ENCODE data around the gene FGFRL1. TPM values are rescaled to one million over a fixed set of nuclear protein-coding genes. Genes with fewer than 3 reads are reported as not detected.
A peak's percentile ranks its signal among the peaks of the same experiment; 100 is the strongest.

The FGFRL1 gene
- total RNA-seq (32.7 and 40.7 TPM in 2 replicates), polyA plus RNA-seq (18.7 and 22.9 TPM in 2 replicates)

GRCh38 chr4:1011022-1011665 lies at the start of gene FGFRL1:
Gene FGFRL1 (plus strand): TSS chr4:1011626. CDS start chr4:1012486, 860 bp downstream.
- Histone ChIP-seq H3K4me3 (peak within 1 kb of the TSS; percentile 52), H3K27ac (no peak within 1 kb of the TSS), H3K4me1 (ENCODE audit: low read depth) (no peaks in the 10 kb centered on the region), H3K36me3 (no peaks in the 10 kb centered on the region), H3K27me3 (peaks cover 56% of the 10 kb centered on the region), H3K9me3 (ENCODE audit: low read depth) (no peaks in the 10 kb centered on the region)
- no peak for TF ChIP-seq CTCF (IDR thresholded peaks at IDR 0.05; ENCODE audit: low read depth, low read length)
- peak; percentile 94 to 97 for DNase-seq (ENCODE audit: low read depth in 1 of 2, low spot score in 1 of 2)

GRCh38 chr4:962231-963208 lies 48.9 kb upstream of the FGFRL1 start:
- no peaks in the 10 kb centered on the region for H3K36me3 ChIP-seq
- no peak overlapping the region for H3K27ac ChIP-seq
- H3K4me1 ChIP-seq (ENCODE audit: low read depth), result no peaks in the 10 kb centered on the region
- H3K27me3 ChIP-seq, result peaks cover 12% of the 10 kb centered on the region
- no peak for TF ChIP-seq CTCF (IDR thresholded peaks at IDR 0.05; ENCODE audit: low read depth, low read length)
- no peak for DNase-seq (ENCODE audit: low read depth in 1 of 2, low spot score in 1 of 2)
- H3K4me3 ChIP-seq, result no peak overlapping the region
- no peaks in the 10 kb centered on the region for H3K9me3 ChIP-seq (ENCODE audit: low read depth)

- H3K4me1 ChIP-seq (ENCODE audit: low read depth), result no peaks in the 10 kb centered on the region
- H3K27me3 ChIP-seq, result peaks cover 22% of the 10 kb centered on the region
- H3K4me3 ChIP-seq, result no peak overlapping the region
- no peak for TF ChIP-seq CTCF (IDR thresholded peaks at IDR 0.05; ENCODE audit: low read depth, low read length)
- H3K36me3 ChIP-seq, result no peaks in the 10 kb centered on the region
- DNase-seq (ENCODE audit: low read depth in 1 of 2, low spot score in 1 of 2), result no peak
- H3K27ac ChIP-seq, result no peak overlapping the region
- H3K9me3 ChIP-seq (ENCODE audit: low read depth), result no peaks in the 10 kb centered on the region
These were observed 47.9 kb upstream of the FGFRL1 start for GRCh38 chr4:963276-964225.

GRCh38 chr4:964346-965025 lies 46.9 kb upstream of the FGFRL1 start:
- no peak overlapping the region for H3K27ac ChIP-seq
- H3K4me3 ChIP-seq, result no peak overlapping the region
- peaks cover 29% of the 10 kb centered on the region for H3K27me3 ChIP-seq
- no peaks in the 10 kb centered on the region for H3K9me3 ChIP-seq (ENCODE audit: low read depth)
- TF ChIP-seq CTCF (IDR thresholded peaks at IDR 0.05; ENCODE audit: low read depth, low read length), result no peak
- H3K36me3 ChIP-seq, result no peaks in the 10 kb centered on the region
- H3K4me1 ChIP-seq (ENCODE audit: low read depth), result no peaks in the 10 kb centered on the region
- DNase-seq (ENCODE audit: low read depth in 1 of 2, low spot score in 1 of 2), result no peak
